ENCODE data around the gene ZCCHC13.

The ZCCHC13 gene

DNA sequence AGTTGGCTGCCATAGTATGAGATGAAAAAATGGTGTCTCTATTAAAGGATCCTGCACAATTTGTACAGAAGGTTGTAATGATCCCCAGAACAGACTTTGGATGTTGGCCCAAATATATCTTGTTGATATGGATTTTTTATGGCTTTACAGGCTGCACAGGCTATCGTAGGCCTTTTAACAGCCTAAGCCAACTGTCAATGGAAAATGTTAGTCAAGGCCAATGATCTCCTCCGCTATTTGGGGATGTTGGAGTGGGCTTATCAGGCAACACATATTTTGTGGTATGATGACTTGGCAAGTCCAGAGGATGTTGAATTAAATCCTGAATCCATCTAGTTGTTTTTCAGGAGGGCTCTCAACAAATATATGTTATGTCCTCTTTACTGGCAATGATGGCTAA, 42.1 kb downstream of the ZCCHC13 start:
- H4K20me1 ChIP-seq (ENCODE audit: insufficient read depth, low read length) = no peaks in the 10 kb centered on the region
- H3K4me2 ChIP-seq (ENCODE audit: low read length) = no peak overlapping the region
- no peak overlapping the region for H3K27ac ChIP-seq (ENCODE audit: low read depth, low read length, poor library complexity, severe bottlenecking)
- H3K9ac ChIP-seq (ENCODE audit: low read length) = no peak overlapping the region
- H3F3A ChIP-seq (ENCODE audit: insufficient read depth, low read length) = no peaks in the 10 kb centered on the region
- H3K9me3 ChIP-seq (ENCODE audit: low read length) = no peaks in the 10 kb centered on the region
- no peaks in the 10 kb centered on the region for H3K36me3 ChIP-seq (ENCODE audit: insufficient read depth, low read length)
- H3K4me1 ChIP-seq (ENCODE audit: insufficient read depth, low read length, severe bottlenecking) = no peaks in the 10 kb centered on the region
- no peaks in the 10 kb centered on the region for H3K27me3 ChIP-seq (ENCODE audit: insufficient read depth, low read length)
- H3K4me3 ChIP-seq (ENCODE audit: low read depth, low read length, poor library complexity, severe bottlenecking) = no peak overlapping the region
- H3K79me2 ChIP-seq (ENCODE audit: insufficient read depth, low read length) = no peaks in the 10 kb centered on the region
- no peak for TF ChIP-seq EZH2 (IDR thresholded peaks at IDR 0.05; ENCODE audit: borderline replicate concordance, low read length)
- H3K9me2 ChIP-seq (ENCODE audit: low read depth, low read length) = no peaks in the 10 kb centered on the region
- H2AFZ ChIP-seq (ENCODE audit: low read length) = no peak overlapping the region

DNA sequence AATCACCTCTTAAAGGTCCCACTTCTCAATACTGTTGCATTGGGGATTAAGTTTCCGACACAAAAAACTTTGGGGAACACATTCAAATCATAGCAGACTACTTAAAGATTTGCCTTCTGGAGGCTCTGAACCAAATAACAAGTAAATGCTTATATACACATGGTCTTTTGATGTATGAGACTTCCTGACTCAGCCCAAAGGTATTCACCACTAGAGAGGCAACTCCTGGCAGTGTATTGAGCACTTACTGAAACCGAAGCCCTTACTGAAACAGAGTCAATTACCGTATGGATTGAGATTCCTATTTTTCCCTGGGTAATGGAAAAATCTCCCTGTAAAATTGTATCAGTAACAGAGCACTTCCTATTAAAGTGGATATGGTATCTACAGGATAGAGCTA, 45.4 kb downstream of the ZCCHC13 start:
- H3K9me3 ChIP-seq (ENCODE audit: low read length) = no peaks in the 10 kb centered on the region
- no peaks in the 10 kb centered on the region for H4K20me1 ChIP-seq (ENCODE audit: insufficient read depth, low read length)
- H3K4me3 ChIP-seq (ENCODE audit: low read depth, low read length, poor library complexity, severe bottlenecking) = no peak overlapping the region
- H3K9ac ChIP-seq (ENCODE audit: low read length) = no peak overlapping the region
- no peak for TF ChIP-seq EZH2 (IDR thresholded peaks at IDR 0.05; ENCODE audit: borderline replicate concordance, low read length)
- TF ChIP-seq, protein P1, sequence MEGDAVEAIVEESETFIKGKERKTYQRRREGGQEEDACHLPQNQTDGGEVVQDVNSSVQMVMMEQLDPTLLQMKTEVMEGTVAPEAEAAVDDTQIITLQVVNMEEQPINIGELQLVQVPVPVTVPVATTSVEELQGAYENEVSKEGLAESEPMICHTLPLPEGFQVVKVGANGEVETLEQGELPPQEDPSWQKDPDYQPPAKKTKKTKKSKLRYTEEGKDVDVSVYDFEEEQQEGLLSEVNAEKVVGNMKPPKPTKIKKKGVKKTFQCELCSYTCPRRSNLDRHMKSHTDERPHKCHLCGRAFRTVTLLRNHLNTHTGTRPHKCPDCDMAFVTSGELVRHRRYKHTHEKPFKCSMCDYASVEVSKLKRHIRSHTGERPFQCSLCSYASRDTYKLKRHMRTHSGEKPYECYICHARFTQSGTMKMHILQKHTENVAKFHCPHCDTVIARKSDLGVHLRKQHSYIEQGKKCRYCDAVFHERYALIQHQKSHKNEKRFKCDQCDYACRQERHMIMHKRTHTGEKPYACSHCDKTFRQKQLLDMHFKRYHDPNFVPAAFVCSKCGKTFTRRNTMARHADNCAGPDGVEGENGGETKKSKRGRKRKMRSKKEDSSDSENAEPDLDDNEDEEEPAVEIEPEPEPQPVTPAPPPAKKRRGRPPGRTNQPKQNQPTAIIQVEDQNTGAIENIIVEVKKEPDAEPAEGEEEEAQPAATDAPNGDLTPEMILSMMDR (IDR thresholded peaks at IDR 0.05; ENCODE audit: low read length) = no peak
- no peaks in the 10 kb centered on the region for H3K4me1 ChIP-seq (ENCODE audit: insufficient read depth, low read length, severe bottlenecking)
- H3K9me2 ChIP-seq (ENCODE audit: low read depth, low read length) = no peaks in the 10 kb centered on the region
- H3K36me3 ChIP-seq (ENCODE audit: insufficient read depth, low read length) = no peaks in the 10 kb centered on the region
- H3K27me3 ChIP-seq (ENCODE audit: insufficient read depth, low read length) = no peaks in the 10 kb centered on the region
- H3F3A ChIP-seq (ENCODE audit: insufficient read depth, low read length) = no peaks in the 10 kb centered on the region
- no peaks in the 10 kb centered on the region for H3K79me2 ChIP-seq (ENCODE audit: insufficient read depth, low read length)
- H3K4me2 ChIP-seq (ENCODE audit: low read length) = no peak overlapping the region
- H3K27ac ChIP-seq (ENCODE audit: low read depth, low read length, poor library complexity, severe bottlenecking) = no peak overlapping the region
- no peak overlapping the region for H2AFZ ChIP-seq (ENCODE audit: low read length)

DNA sequence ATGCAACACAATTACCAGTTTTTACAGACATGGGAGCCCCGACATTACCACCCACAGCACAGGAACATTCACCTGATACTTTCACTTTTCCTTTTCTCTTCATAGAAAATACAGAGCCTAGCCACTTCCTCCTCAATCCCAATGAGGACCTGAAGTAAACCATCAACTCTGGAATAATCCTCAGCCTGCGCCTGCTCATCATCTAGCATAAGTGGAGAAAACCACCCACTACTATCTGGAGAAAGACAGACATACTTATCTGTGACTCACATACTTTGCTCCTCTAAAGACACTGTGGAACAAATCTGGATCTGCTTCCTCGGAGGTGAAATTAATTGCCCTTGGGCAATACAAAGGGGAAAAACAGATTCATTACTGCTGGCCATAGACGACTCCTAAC, 47.8 kb downstream of the ZCCHC13 start:
- H4K20me1 ChIP-seq (ENCODE audit: insufficient read depth, low read length) = no peaks in the 10 kb centered on the region
- H3K27ac ChIP-seq (ENCODE audit: low read depth, low read length, poor library complexity, severe bottlenecking) = no peak overlapping the region
- H3K9ac ChIP-seq (ENCODE audit: low read length) = no peak overlapping the region
- no peaks in the 10 kb centered on the region for H3K36me3 ChIP-seq (ENCODE audit: insufficient read depth, low read length)
- no peaks in the 10 kb centered on the region for H3K27me3 ChIP-seq (ENCODE audit: insufficient read depth, low read length)
- TF ChIP-seq, protein P1 (IDR thresholded peaks at IDR 0.05; ENCODE audit: low read length) = no peak
- TF ChIP-seq EZH2 (IDR thresholded peaks at IDR 0.05; ENCODE audit: borderline replicate concordance, low read length) = no peak
- H3K4me2 ChIP-seq (ENCODE audit: low read length) = no peak overlapping the region
- no peak overlapping the region for H3K4me3 ChIP-seq (ENCODE audit: low read depth, low read length, poor library complexity, severe bottlenecking)
- no peaks in the 10 kb centered on the region for H3K4me1 ChIP-seq (ENCODE audit: insufficient read depth, low read length, severe bottlenecking)
- H3K79me2 ChIP-seq (ENCODE audit: insufficient read depth, low read length) = no peaks in the 10 kb centered on the region
- H2AFZ ChIP-seq (ENCODE audit: low read length) = no peak overlapping the region
- no peaks in the 10 kb centered on the region for H3F3A ChIP-seq (ENCODE audit: insufficient read depth, low read length)
- no peaks in the 10 kb centered on the region for H3K9me2 ChIP-seq (ENCODE audit: low read depth, low read length)
- no peaks in the 10 kb centered on the region for H3K9me3 ChIP-seq (ENCODE audit: low read length)

DNA sequence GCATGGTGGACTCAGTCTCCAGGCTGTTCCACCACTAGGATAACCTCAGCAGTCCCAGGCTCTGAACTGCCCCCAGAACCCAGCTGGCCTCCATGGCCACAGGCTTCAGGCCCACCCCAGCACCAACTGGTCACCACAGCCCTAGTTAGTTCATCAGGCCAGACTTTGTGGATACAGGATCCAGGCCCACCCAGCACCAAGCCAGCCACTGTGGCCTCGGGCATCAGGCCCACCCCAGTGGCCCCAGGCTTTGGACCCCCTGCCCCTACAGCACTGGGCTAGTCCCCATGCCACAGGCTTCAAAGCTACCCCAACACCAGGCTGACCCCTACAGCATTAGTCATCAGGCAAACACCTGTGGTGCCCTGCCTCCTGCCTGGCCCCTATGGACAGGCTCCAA, 50.0 kb downstream of the ZCCHC13 start:
- no peaks in the 10 kb centered on the region for H3K36me3 ChIP-seq (ENCODE audit: insufficient read depth, low read length)
- no peaks in the 10 kb centered on the region for H3K9me2 ChIP-seq (ENCODE audit: low read depth, low read length)
- no peak overlapping the region for H3K4me3 ChIP-seq (ENCODE audit: low read depth, low read length, poor library complexity, severe bottlenecking)
- H3K9me3 ChIP-seq (ENCODE audit: low read length) = no peaks in the 10 kb centered on the region
- no peaks in the 10 kb centered on the region for H3K79me2 ChIP-seq (ENCODE audit: insufficient read depth, low read length)
- no peak overlapping the region for H3K4me2 ChIP-seq (ENCODE audit: low read length)
- H3K27me3 ChIP-seq (ENCODE audit: insufficient read depth, low read length) = no peaks in the 10 kb centered on the region
- no peak overlapping the region for H3K9ac ChIP-seq (ENCODE audit: low read length)
- no peak overlapping the region for H3K27ac ChIP-seq (ENCODE audit: low read depth, low read length, poor library complexity, severe bottlenecking)
- no peaks in the 10 kb centered on the region for H3F3A ChIP-seq (ENCODE audit: insufficient read depth, low read length)
- H3K4me1 ChIP-seq (ENCODE audit: insufficient read depth, low read length, severe bottlenecking) = no peaks in the 10 kb centered on the region
- H4K20me1 ChIP-seq (ENCODE audit: insufficient read depth, low read length) = no peaks in the 10 kb centered on the region
- no peak for TF ChIP-seq EZH2 (IDR thresholded peaks at IDR 0.05; ENCODE audit: borderline replicate concordance, low read length)
- TF ChIP-seq, protein P1 (IDR thresholded peaks at IDR 0.05; ENCODE audit: low read length) = no peak
- no peak overlapping the region for H2AFZ ChIP-seq (ENCODE audit: low read length)

All from OCI-LY1 (cell line).